GM23338 (cell line): ENCODE data around the gene NBAS. TPM values are rescaled to one million over a fixed set of nuclear protein-coding genes. Genes with fewer than 3 reads are reported as not detected.

ENCODE experiments used
- ATAC-seq: fragments of 200-7000 bp; cut with Tn5 transposase; 3 replicates; pipeline ENCODE4 v1.9.1; 2020
- DNase-seq: peaks from one replicate; pipeline ENCODE4 v3.0.0-alpha.2; 2015; ENCODE audit warnings: low spot score
- H2AFZ ChIP-seq: fragments of 200-600 bp; sonication (generic); 2 replicates; pipeline ENCODE4 v1.8.0; 2016; ENCODE audit warnings: antibody characterized with exemption, mild to moderate bottlenecking, moderate library complexity
- H3F3A ChIP-seq: fragments of 200-600 bp; sonication (generic); replicated peaks from 2 replicates; pipeline ENCODE4 v1.8.0; 2017; ENCODE audit warnings: antibody characterized with exemption, mixed run types, low read depth
- H3K27ac ChIP-seq: fragments of 200-600 bp; sonication (generic); 2 replicates; pipeline ENCODE4 v1.6.1; 2016; ENCODE audit warnings: low read depth
- H3K27me3 ChIP-seq: fragments of 200-600 bp; sonication (generic); 2 replicates; pipeline ENCODE4 v1.8.0; 2016; ENCODE audit warnings: mild to moderate bottlenecking, mixed run types, moderate library complexity; ENCODE audit not compliant: insufficient read depth
- H3K36me3 ChIP-seq: fragments of 200-600 bp; sonication (generic); 2 replicates; pipeline ENCODE4 v1.8.0; 2016; ENCODE audit warnings: mild to moderate bottlenecking; ENCODE audit not compliant: insufficient read depth
- H3K4me1 ChIP-seq: fragments of 200-600 bp; sonication (generic); 2 replicates; pipeline ENCODE4 v1.8.0; 2016; ENCODE audit warnings: mild to moderate bottlenecking, moderate library complexity; ENCODE audit not compliant: insufficient read depth
- H3K4me2 ChIP-seq: fragments of 200-600 bp; sonication (generic); 2 replicates; pipeline ENCODE4 v1.7.1; 2017; ENCODE audit warnings: mixed run types
- H3K4me3 ChIP-seq: fragments of 200-600 bp; sonication (generic); 2 replicates; pipeline ENCODE4 v1.6.1; 2016; ENCODE audit warnings: mixed run types
- H3K79me2 ChIP-seq: fragments of 200-600 bp; sonication (generic); replicated peaks from 2 replicates; pipeline ENCODE4 v1.8.0; 2017; ENCODE audit warnings: mild to moderate bottlenecking; ENCODE audit not compliant: insufficient read depth
- H3K9me2 ChIP-seq: fragments of 200-600 bp; sonication (generic); 2 replicates; pipeline ENCODE4 v1.8.0; 2017; ENCODE audit not compliant: insufficient read depth
- H4K20me1 ChIP-seq: fragments of 200-600 bp; sonication (generic); replicated peaks from 2 replicates; pipeline ENCODE4 v1.8.0; 2017; ENCODE audit warnings: mild to moderate bottlenecking; ENCODE audit not compliant: insufficient read depth
- H3K27ac Mint-ChIP-seq: 2 replicates; pipeline ENCODE4 v1.8.0; 2020; ENCODE audit warnings: inconsistent platforms, mild to moderate bottlenecking, moderate library complexity, mixed read lengths
- H3K27me3 Mint-ChIP-seq: 3 replicates; pipeline ENCODE4 v1.8.0; 2022; ENCODE audit warnings: low read depth, mild to moderate bottlenecking, moderate library complexity, mixed read lengths, inconsistent platforms; ENCODE audit not compliant: insufficient read depth, poor library complexity
- H3K36me3 Mint-ChIP-seq: 3 replicates; pipeline ENCODE4 v1.8.0; 2021; ENCODE audit warnings: low read depth, mild to moderate bottlenecking, inconsistent platforms, moderate library complexity, mixed read lengths
- H3K4me1 Mint-ChIP-seq: 3 replicates; pipeline ENCODE4 v1.8.0; 2020; ENCODE audit warnings: mild to moderate bottlenecking, inconsistent platforms, mixed read lengths
- H3K4me3 Mint-ChIP-seq: 3 replicates; pipeline ENCODE4 v1.8.0; 2021; ENCODE audit warnings: moderate library complexity, mild to moderate bottlenecking, inconsistent platforms, mixed read lengths
- H3K9me3 Mint-ChIP-seq: 3 replicates; pipeline ENCODE4 v1.8.0; 2020; ENCODE audit warnings: moderate library complexity, mild to moderate bottlenecking, inconsistent platforms, mixed read lengths
- CREB1 ChIP-seq: fragments of 250-450 bp; sonication (Bioruptor Pico); IDR thresholded peaks from 2 replicates; pipeline ENCODE4 v1.5.0; 2020; ENCODE audit warnings: low read depth, mild to moderate bottlenecking, moderate library complexity
- CTCF ChIP-seq, 2 experiments: fragments of 200-600 bp in 1 of 2; sonication (generic) in 1 of 2; conservative IDR thresholded peaks; 2 replicates each; pipeline versions ENCODE4 v1.5.1 to v1.6.1; 2016 to 2017; ENCODE audit warnings: antibody characterized with exemption in 2 of 2, low read depth in 2 of 2, mild to moderate bottlenecking in 2 of 2, moderate library complexity in 1 of 2
- ETS1 ChIP-seq: IDR thresholded peaks from 2 replicates; pipeline ENCODE4 v1.6.1; 2016; ENCODE audit warnings: antibody characterized with exemption
- EZH2phosphoT487 ChIP-seq: fragments of 200-600 bp; sonication (generic); IDR thresholded peaks from one replicate; pipeline ENCODE4 v1.8.1; 2018; ENCODE audit warnings: antibody characterized with exemption; ENCODE audit not compliant: unreplicated experiment
- JUNB ChIP-seq: IDR thresholded peaks from one replicate; pipeline ENCODE4 v1.6.1; 2016; ENCODE audit warnings: antibody characterized with exemption; ENCODE audit not compliant: unreplicated experiment
- POLR2AphosphoS5 ChIP-seq: IDR thresholded peaks from 2 replicates; pipeline ENCODE4 v1.6.1; 2016; ENCODE audit warnings: antibody characterized with exemption, low read depth
- STAT1 ChIP-seq: IDR thresholded peaks from one replicate; pipeline ENCODE4 v1.6.1; 2016; ENCODE audit warnings: antibody characterized with exemption; ENCODE audit not compliant: unreplicated experiment
- ZNF114 ChIP-seq: fragments of 250-450 bp; sonication (Bioruptor Pico); IDR thresholded peaks from 2 replicates; pipeline ENCODE4 v1.5.0; 2020; ENCODE audit warnings: mild to moderate bottlenecking, moderate library complexity
- ZNF331 ChIP-seq: fragments of 250-450 bp; sonication (Bioruptor Pico); IDR thresholded peaks from 2 replicates; pipeline ENCODE4 v1.5.0; 2020; ENCODE audit warnings: low read depth, mild to moderate bottlenecking, moderate library complexity
- ZNF462 ChIP-seq: fragments of 250-450 bp; sonication (Bioruptor Pico); IDR thresholded peaks from 2 replicates; pipeline ENCODE4 v1.5.0; 2020; ENCODE audit warnings: mild to moderate bottlenecking, moderate library complexity
- polyA plus RNA-seq: library from polyadenylated mRNA; unstranded; fragments of >200 nt; fragmentation: Nextera tagmentation; extraction: Ambion mirVana; gene quantifications from 2 replicates; pipeline ENCODE4 v1.2.1, GENCODE V29; 2016
- total RNA-seq: library from RNA; depleted of rRNA; stranded (reverse); fragments of >200 nt; shearing (Covaris generic); gene quantifications from 2 replicates; pipeline ENCODE4 v1.2.3, GENCODE V29; 2014

The NBAS gene
- total and polyA plus RNA-seq, 2 experiments from 2014 or later: 24.8 to 38.9 TPM

GRCh38 chr2:15246870-15247269, 314.3 kb downstream of the NBAS start:
- no peaks in the 10 kb centered on the region for H3K27me3 ChIP-seq
- Mint-ChIP-seq H3K4me3 (no peak overlapping the region), H3K36me3 (peaks cover 24% of the 10 kb centered on the region; the same call in 2 of the 3 replicates), H3K4me1 (peaks cover 3% of the 10 kb centered on the region), H3K9me3 (peaks cover 18% of the 10 kb centered on the region; the same call in 2 of the 3 replicates), H3K27me3 (no peaks in the 10 kb centered on the region), H3K27ac (no peak overlapping the region)
- H3K4me1 ChIP-seq: no peaks in the 10 kb centered on the region; the same call in 1 of the 2 replicates
- no peaks in the 10 kb centered on the region for H3F3A ChIP-seq
- ATAC-seq (no peak), DNase-seq (no peak)
- H3K4me2 ChIP-seq: no peak overlapping the region
- H3K4me3 ChIP-seq: no peak overlapping the region
- TF ChIP-seq ETS1 (no peak), CTCF (conservative IDR thresholded peaks at IDR 0.05; ENCODE audit: low read depth in 2 of 2) (no peak), ZNF114 (CRISPR knock-in tag) (no peak), ZNF331 (no peak), JUNB (no peak), CREB1 (CRISPR knock-in tag) (no peak), ZNF462 (CRISPR knock-in tag) (no peak), EZH2phosphoT487 (no peak), POLR2AphosphoS5 (no peak), STAT1 (no peak)
- no peaks in the 10 kb centered on the region for H3K79me2 ChIP-seq
- no peaks in the 10 kb centered on the region for H3K36me3 ChIP-seq
- no peaks in the 10 kb centered on the region; the same call in 1 of the 2 replicates for H3K9me2 ChIP-seq
- no peak overlapping the region for H2AFZ ChIP-seq
- H3K27ac ChIP-seq: no peak overlapping the region
- H4K20me1 ChIP-seq: no peaks in the 10 kb centered on the region
